ENCODE measurements around the gene PEAR1.
"Not testable (repeated sequence)": the region's sequence is repeated elsewhere in the genome, so short reads cannot be mapped to it uniquely, and the experiment has no call there.

PEAR1 gene

DNA sequence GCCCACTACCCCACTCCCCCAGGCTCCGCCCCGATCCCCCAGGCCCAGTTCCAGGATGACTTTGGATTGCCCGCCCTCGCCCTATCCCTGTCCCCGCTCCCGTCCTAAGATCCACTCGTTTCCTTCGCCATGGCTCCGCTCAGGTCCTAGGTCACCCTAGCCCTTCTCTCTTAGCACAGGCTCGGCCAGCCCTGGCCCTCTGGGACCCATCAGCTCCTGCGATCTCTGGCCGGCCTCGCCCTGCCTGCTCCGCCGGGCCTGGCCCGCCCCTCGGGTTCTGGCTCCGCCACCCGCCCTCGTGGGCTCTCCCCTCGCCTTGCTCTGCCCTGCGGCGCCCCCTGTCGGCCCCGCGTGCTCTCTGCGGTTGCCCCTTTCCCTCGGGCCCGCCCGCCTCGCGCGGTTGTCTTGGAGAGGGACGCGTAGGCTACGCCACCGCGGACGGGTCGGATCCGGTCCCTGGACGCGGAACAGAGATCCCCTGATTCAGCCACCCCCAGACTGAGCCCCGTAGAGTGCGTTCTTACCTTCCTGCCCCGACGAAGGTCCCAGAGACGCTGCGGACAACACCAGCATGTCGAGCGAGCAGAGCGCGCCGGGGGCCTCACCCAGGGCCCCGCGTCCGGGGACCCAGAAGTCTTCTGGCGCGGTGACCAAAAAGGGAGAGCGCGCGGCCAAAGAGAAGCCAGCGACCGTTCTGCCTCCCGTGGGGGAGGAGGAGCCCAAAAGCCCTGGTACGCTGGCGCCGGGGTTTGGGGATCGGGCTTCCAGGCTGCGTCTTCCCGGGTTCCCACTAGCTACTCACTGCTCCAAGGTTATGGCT lies 26.9 kb downstream of the PEAR1 start, which contains the start of gene LRRC71:
Gene LRRC71 (plus strand): TSS at position 400 of the 820 bp plus-strand sequence. CDS start 172 bp downstream, at position 572.
- DNase-seq (ENCODE audit: low spot score): peak; percentile 92

DNA sequence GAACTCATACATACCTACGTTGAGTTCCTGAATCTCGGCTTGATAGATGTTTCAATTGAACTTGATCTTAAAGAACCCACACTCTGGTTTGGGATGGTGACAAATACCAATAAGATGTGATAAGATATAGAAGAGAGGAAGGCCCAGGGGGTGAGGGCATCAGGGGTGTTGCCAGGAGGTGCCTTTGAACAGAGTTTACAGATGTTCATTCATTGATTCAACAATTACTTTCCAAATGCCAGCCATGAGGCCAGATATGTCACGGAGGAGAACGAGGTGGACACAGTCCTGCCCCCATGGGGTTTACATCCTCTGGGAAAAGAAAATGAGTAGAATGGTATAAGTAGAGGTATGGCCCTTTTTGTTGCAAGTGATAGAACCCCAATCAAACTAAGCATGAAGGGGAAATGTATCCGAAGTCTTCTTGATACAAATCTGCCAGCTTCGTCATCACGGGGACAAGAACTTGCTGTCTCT lies 27.6 kb downstream of the PEAR1 start:
- no peak for DNase-seq (ENCODE audit: low spot score)

DNA sequence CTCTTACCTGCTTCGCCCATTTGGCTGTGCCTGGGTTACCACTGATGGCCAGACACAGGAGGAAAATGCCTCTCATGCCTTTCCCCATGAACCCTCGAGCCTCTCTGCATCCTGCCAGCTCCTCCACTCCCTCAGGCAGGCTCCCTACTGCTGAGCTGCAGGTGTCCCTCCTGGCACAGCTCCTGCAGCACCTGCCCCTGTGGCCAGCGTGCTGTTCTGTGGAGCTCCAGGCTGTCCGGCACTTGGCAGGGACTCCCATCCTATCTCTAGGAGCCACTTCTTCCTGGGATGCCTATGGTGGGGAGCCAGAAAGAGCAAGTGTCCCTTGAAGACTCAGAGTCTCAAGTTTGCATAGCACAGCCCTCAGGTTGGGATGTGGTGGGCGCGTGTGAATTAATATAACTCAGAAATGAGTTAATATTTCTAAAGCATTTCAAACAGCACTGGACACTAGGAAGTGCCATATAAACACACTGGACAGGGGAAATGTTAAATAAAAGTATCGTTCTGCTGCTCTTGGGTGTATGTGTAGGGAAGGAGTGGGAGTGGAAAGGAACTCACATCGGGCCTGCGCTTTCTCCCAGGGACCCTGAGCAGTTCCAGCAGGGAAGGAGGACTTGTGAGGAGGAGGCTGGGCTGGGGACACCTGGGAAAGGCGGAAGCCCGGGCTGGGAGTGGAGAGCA lies 29.6 kb downstream of the PEAR1 start:
- DNase-seq (ENCODE audit: low spot score): no peak

DNA sequence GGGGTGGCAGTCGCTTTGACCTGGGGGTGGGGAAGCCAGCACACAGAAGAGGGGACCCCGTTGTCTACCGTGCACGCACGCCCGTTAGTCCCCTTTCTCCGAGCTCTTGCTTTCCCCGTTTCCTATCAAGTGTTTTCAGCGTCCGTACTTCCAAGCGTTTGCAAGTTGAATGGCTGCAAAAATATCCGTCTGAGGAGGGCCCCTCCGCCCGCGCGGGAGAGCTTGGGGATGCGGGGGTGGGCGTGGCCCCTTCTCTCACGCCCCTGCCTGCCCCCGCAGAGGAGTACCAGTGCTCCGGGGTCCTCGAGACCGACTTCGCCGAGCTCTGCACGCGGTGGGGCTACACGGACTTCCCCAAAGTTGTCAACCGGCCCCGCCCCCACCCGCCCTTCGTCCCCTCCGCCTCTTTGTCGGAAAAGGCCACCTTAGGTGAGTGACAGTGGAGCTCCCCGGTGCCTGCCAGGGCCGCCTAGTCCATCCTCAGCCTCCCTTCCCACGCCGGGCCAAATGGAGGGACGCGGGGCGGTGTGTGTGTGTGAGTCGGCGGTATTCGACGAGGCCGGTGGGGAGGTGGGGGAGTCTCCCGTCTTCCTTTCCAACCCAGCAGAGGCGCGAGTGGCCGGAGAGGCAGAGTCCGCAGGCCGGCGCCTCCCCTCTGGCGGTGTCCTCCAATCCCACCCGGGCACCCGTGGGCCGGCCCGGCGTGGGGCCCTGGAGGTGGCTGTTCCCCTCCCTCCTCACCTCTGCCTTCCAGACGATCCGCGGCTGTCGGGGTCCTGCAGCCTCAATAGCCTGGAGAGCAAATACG lies 30.4 kb downstream of the PEAR1 start:
- no peak for DNase-seq (ENCODE audit: low spot score)

DNA sequence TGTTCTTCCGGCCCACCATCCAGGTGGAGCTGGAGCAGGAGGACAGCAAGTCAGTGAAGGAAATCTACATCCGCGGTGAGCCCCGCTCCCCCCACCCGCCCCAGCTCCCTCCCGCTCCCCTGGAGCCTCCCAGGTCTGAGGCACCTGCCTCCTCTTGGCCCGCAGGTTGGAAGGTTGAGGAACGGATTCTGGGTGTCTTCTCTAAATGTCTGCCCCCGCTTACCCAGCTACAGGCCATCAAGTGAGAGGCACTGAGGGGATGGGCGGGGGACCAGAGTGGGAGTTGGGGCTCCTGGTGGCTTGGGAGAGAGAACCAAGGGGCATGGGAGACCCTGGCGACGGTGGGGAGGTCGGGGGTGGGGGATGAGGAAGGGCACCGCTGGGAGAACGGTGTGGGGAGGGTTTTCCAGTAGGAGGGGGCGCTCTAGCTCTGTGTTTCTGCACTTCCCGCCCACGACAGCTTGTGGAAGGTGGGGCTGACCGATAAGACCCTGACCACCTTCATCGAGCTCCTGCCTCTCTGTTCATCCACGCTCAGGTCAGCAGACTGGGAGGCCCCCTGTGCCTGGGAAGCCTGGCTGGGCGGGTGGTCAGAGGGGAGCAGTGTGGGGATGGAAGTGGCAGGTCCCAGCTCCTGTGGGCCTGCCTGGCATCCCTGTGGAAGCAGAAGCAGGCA lies 31.1 kb downstream of the PEAR1 start:
- no peak for DNase-seq (ENCODE audit: low spot score)

DNA sequence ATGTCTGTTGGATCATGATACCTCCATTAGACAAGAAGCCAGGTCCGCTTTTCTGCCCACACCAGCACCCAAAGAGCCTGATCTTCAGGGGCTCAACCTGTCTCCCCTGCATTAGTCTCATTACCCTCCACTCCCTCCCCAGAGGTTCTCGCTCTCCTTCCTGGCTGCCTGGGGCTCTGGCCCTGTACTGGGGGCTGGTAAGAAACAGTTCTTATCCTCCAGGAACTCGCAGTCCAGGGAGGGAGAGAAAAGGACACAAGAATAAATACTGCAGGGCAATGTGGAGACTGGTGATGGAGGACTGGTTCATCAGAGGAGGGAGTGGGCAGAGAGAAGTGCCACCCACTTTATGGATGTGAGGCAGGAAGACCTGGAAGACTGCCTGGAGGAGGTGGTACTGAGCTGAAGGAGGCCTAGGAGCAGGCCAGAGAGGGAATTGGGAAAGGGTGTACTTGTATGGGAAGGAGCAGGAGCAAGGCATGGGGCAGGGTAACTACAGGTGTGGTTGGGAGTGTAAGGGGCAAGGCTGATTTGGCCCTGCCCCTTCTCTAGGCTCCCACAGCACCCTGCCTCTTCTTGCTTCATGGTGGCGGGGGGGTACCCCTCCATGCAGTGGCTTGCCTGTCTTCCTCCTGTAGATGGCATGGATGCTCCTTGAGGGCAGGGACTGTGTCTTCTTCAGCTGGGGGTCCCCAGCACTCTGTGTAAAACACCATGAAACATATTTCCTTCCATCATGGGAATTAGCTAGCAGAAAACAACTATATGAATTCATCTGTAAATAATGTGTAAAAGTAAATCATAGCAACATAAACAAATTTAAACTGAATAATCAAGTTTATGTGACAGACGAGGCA lies 31.9 kb downstream of the PEAR1 start:
- no peak for DNase-seq (ENCODE audit: low spot score)

DNA sequence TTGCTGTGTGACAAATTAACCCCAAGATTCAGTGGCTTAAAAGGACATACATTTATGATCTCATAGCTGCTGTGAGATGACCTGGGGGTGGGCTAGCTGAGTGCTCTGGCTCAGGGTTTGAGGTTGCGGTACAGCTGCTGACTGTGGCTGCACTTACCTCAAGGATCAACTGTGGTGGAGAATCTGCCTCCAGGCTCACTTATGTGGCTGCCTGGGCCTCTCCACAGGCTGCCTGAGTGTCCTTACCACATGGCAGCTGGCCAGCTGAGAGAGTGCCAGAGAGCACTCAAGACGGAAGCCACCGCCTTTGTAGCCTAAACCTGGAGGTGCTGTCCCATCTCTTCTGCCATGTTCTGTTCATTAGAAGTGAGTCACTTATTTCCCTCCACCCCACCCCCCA lies 32.7 kb downstream of the PEAR1 start:
- peak; percentile 77 for DNase-seq (ENCODE audit: low spot score)

DNA sequence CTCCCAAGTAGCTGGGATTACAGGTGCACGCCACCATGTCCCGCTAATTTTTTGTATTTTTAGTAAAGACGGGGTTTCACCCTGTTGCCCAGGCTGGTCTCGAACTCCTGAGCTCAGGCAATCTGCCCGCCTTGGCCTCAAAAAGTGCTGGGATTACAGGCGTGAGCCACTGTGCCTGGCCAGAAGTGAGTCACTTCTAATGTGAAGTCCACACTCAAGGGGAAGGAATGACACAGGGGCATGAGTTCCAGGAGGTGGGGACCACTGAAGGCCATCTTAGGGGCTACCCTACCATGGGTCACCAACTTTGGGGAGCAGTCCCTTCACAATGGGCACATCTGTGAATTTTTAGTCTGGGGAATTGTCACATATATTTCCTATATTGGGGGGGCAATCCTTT lies 33.2 kb downstream of the PEAR1 start:
- DNase-seq (ENCODE audit: low spot score): not testable (repeated sequence)

DNA sequence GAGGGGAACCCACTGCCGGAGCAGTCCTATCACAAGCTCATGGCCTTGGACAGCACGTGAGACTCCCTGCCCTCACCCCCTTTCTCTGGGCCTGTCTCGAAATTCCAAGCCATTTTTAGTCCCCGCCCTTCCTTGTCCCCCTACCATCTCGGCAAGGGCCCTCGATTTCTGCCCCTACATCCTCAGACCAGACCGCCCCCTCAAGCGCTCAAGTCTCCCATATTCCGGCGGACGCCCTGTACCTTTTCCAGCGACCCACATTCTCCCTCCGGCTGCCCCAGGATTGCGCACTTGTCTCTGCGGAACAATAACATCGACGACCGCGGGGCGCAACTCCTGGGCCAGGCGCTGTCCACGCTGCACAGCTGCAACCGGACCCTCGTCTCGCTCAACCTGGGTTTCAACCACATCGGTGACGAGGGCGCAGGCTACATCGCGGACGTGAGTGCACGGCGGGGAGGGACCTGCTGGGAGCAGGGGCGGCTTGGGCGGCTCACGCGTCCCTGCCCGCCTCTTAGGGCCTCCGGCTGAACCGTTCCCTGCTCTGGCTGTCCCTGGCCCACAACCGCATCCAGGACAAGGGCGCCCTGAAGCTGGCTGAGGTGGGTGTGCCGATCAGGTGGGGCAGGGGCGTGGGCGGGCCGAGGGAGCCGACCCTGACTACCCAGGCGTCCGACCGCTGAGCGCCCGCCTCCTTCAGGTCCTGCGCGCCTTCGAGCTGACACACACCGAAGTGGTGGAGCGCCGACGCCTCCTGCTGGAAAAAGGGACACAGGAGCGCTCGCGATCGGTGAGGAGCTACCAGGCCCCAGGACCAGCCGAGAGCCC lies 33.9 kb downstream of the PEAR1 start:
- peak; percentile 82 for DNase-seq (ENCODE audit: low spot score)

DNA sequence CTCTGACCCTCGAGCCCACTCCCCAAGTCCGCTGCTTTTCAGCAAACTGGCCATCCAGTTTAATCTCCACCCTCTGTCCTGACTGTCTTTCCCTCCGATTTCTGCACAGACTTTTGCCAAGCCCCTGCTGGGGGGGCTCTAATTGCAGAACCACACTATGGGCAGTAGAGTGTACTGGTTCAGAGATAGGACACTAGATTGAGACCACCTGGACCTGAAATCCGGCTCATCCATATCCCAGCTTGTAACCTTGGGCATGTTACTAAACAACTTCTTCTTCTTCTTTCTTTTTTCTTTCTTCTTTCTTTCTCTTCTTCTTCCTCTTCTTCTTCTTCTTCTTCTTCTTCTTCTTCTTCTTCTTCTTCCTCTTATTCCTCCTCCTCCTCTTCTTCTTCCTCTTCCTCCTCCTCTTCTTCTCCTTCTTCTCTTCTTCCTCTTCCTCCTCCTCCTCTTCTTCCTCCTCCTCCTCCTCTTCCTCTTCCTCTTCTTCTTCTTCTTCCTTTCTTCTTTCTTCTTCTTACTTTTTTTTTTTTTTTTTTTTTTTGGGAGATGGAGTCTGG lies 34.6 kb downstream of the PEAR1 start:
- no peak for DNase-seq (ENCODE audit: low spot score)

DNA sequence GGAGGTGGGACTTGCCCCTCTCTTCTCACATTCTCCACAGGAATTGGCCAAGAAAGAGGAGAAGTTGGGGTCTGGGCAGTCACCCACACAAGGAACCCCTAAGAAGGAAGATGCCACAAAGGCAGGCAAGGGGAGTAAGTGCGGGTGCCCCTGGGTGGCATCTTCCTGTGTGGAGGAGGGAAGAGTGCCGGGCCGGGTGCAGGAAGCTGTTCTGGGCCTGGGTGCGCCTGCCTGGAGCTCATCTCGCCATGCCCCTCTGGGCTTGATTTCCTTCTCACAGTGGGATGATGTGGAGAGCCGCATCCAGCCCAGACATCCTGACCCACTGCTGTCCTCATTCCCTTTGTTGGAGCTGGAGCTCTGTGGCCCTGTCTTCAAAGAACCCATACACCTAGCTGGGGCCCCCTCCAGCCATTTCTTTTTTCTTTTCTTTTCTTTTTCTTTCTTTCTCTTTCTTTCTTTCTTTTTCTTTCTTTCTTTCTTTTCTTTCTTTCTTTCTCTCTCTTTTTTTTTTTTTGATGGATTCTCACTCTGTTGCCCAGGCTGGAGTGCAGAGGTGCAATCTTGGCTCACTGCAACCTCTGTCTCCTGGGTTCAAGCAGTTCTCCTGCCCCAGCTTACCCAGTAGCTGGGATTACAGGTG lies 36.2 kb downstream of the PEAR1 start:
- no peak for DNase-seq (ENCODE audit: low spot score)

DNA sequence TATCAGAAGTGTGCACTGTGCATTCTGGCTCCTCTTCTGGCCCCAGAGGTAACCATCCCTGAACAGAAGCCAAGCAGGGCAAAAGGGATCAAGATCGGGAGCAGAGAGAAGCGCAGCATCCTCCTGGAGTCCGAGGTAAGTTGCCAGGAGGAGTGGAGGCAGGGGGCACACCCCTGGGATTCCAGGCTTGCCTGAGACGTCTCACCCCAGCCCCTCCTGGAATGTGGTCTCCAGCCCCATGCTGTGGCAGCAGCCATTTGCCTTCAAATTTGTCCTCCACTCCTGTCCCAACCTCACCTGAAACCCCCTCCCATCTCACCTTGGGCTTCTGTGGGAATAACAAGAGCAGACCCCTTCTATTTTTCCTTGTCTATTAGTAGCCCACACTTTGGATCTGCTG lies 37.0 kb downstream of the PEAR1 start:
- DNase-seq (ENCODE audit: low spot score): no peak

DNA sequence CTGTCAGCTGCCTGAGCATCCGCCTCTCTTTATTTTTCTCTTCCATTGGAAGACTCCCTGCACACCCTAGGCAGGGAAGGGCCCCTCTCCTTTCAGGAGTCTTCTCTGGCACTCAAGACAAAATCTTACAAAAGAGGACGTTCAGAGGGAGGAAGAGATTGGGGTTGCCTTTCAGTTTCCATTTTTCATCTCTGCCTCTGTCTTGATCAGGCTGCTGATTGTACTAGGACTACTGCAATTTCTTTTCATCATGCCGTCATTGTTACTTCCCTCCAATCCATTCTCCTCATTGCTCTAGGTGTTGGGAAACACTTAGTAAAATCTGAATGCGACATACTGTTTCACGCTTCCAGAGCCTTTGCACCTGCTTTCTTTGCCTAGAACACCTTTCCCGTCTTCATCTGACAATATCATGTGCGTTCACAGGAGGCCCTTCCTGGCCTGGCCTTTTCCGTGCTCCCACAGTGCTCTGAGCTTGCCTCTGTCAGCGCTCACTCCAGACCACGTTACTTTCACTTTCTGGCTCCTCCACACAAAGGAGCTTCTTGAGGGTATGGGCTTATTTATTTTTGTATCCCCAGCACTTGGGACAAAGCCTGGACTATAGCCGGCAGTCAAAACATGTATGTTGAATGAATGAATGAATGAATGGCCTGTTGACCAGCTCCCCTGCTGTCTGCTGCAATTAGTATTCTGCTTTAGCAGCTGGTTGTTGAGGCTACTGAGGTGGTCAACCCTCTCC lies 37.9 kb downstream of the PEAR1 start:
- no peak for DNase-seq (ENCODE audit: low spot score)

DNA sequence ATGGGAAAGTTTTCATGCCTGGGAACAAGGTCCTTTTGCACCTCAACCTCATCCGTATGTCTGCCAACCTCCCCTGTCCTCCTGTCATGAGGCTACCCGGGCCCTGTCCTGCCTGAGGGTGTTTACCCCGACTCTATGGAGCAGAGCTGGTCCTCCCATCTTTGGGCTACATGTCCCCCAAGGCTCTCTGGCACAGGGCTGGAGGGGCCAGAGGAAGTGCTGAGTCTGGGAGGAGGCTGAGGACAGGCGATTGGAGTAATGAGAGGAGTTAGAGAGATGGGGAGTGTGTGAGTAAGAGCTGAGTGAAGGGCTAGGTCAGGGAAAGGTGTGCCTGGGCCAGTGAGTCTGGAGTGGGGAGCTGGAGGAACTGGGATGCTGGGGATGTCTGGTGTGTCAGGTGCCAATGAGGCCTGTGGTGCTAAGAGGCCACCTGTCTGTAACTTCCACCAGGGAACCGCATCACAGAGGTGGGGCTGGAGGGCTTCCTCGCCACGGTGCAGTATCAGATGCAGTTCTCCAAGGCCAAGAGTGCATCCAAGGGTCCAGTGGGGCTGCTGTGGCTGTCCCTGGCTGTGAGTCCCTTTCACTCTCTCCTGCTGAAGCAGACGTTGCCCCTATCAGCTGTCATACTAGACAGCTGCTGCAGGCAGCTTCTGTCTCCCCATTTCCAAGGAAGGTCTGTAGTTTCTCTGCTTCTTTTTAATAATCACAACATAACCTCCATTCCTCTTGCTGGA lies 38.6 kb downstream of the PEAR1 start:
- no peak for DNase-seq (ENCODE audit: low spot score)

DNA sequence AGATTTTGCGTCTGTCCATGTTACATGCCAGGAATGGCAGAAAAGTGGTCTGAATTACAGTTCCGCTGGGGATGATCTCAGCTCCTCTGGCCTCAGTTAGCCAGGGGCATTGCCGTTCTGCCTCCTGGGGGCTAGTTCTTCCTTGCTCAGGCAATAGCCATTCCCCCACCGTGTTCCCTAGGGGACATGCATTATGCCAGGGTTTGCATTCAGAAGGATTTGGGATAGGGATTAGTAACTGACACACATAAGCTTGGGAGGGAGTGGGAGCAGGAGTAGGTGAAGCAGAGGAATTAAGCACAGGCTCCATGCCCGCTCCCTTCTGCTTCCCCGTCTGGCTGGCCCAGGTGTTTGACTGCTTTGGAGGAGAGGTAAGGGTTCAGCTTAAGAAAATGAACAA lies 39.6 kb downstream of the PEAR1 start:
- DNase-seq (ENCODE audit: low spot score): no peak

DNA sequence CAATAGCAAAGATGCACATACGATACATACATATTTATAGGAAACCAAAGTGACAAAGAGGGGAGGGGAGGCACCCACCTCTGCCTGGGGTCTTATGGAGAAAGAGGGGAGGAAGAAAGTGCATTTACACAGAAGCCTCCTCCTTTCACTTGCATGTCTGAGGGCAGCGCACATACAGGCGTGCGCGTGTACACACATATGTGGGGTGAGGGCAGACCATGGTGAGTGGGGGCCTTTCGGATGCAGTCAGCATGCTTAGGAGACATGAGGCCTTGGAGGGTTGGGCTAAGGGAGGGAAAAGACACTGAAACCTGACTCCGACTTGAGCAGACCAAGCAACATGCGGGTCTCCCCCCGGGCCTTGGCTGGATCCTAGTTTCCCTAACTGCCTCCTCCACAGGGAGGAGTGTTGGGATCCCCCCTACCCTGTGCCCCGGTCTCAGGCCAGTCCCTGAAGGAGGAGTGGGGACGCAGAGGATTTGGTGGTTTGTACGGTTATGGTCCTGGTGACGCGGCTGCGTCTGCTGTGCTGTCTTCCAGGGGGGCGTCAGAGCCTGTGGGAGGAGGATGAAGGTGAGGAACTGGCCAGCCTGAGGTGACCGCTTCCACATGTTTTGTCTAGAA lies 42.1 kb downstream of the PEAR1 start:
- no peak for DNase-seq (ENCODE audit: low spot score)

DNA sequence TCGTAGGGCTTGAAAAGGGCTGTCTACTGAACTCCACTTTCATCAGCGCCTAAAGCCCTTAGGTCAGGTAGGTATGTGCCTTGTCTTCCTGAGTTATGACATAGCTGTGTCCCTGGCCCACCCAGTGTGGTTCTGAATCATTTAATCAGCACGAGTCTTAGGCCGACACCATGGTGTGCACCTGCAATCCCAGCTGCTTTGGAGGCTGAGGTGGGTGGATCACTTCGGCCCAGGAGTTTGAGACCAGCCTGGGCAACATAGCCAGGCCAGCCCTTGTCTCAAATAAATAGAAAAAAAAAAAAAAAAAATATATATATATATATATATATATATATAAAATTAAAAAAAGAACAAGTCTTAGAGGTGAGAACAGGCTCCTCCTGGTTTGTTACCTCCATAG lies 42.7 kb downstream of the PEAR1 start:
- no peak for DNase-seq (ENCODE audit: low spot score)

Measured in hepatic stellate cell (primary cell).